Keratinocyte (primary cell): ENCODE results near the gene C11orf42.

ENCODE experiments used
- EZH2 ChIP-seq: IDR thresholded peaks from one replicate; pipeline ENCODE4 v1.6.1; 2012; ENCODE audit warnings: inconsistent platforms, mild to moderate bottlenecking, low read length, moderate library complexity
- TF ChIP-seq, protein P1 (sequence below), 3 experiments: IDR thresholded peaks in 1 of 3; conservative IDR thresholded peaks in 1 of 3; optimal IDR thresholded peaks in 1 of 3; 2 replicates in 2 of 3; 3 replicates in 1 of 3; pipeline versions ENCODE3 to v1.5.1; 2011; ENCODE audit warnings: low read length in 3 of 3, mild to moderate bottlenecking in 3 of 3, moderate library complexity in 2 of 3, control low read depth in 1 of 3, inconsistent platforms in 1 of 3; ENCODE audit not compliant: insufficient read depth in 2 of 3; ENCODE audit errors: extremely low read depth in 1 of 3

DNA sequence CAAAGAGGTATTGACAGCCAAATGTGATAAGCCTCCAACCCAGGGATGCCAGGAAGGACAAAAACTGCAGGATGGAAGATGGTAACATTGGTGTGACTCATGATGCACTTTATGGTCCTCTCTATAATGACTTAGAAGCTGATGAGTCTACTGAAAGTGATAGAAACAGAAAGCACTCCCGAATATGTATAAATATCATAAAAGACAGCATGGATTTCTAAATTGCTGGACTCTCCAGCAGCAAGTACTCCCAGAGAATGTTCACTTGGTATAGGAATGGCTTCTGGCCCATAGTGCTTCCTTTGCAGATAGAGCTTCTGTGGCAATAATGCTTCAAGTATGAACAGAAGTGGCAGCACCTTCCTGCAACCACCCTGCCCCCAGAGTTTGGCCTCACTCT lies 35.1 kb upstream of the C11orf42 start, which contains the start of gene OR52B2:
- TF ChIP-seq, protein P1, sequence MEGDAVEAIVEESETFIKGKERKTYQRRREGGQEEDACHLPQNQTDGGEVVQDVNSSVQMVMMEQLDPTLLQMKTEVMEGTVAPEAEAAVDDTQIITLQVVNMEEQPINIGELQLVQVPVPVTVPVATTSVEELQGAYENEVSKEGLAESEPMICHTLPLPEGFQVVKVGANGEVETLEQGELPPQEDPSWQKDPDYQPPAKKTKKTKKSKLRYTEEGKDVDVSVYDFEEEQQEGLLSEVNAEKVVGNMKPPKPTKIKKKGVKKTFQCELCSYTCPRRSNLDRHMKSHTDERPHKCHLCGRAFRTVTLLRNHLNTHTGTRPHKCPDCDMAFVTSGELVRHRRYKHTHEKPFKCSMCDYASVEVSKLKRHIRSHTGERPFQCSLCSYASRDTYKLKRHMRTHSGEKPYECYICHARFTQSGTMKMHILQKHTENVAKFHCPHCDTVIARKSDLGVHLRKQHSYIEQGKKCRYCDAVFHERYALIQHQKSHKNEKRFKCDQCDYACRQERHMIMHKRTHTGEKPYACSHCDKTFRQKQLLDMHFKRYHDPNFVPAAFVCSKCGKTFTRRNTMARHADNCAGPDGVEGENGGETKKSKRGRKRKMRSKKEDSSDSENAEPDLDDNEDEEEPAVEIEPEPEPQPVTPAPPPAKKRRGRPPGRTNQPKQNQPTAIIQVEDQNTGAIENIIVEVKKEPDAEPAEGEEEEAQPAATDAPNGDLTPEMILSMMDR (optimal IDR thresholded peaks at IDR 0.05 in 1 of 3, IDR thresholded peaks at IDR 0.05 in 1 of 3, conservative IDR thresholded peaks at IDR 0.05 in 1 of 3; ENCODE audit: extremely low read depth in 1 of 3, insufficient read depth in 2 of 3, low read length in 3 of 3) = no peak
- no peak for TF ChIP-seq EZH2
